Measurements from ENCODE around the gene SH3RF3. TPM values are rescaled to one million over a fixed set of nuclear protein-coding genes. Genes with fewer than 3 reads are reported as not detected.

The SH3RF3 gene
- total RNA-seq, 1 donor from 2014 or later = 7.3 TPM

DNA sequence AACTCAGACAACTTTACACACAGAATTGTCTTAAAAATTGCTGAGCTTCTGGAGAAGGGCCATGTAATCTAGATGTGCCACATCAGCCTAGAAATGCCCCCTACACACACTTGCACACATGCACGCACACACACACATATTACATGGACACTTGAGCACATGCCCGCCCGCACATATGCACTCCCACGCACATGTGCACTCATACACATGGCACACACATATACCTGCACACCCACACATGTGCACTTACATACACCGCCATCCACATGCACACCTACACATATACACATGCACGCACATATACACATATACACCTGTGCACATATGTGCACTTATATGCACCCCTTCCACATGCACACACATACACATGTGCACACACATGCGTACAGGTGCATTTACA lies 271.1 kb downstream of the SH3RF3 start:
- Histone ChIP-seq H3K9me3 (ENCODE audit: insufficient read depth, low read depth, low read length) (no peaks in the 10 kb centered on the region), H3K4me1 (ENCODE audit: insufficient read depth, low read length) (peaks cover 9% of the 10 kb centered on the region), H3K79me2 (ENCODE audit: insufficient read depth, low read length) (no peaks in the 10 kb centered on the region), H3K27me3 (ENCODE audit: insufficient read depth, low read length) (no peaks in the 10 kb centered on the region), H3K9ac (ENCODE audit: low read length) (no peak overlapping the region), H3K4me2 (ENCODE audit: low read length) (no peak overlapping the region), H3K36me3 (ENCODE audit: insufficient read depth, low read length) (peaks cover 2% of the 10 kb centered on the region), H4K20me1 (ENCODE audit: insufficient read depth, low read length) (peaks cover 26% of the 10 kb centered on the region), H2AFZ (ENCODE audit: low read depth, low read length) (no peak overlapping the region), H3K4me3 (ENCODE audit: insufficient read depth, low read depth, low read length) (no peak overlapping the region), H3K27ac (ENCODE audit: low read depth, low read length) (no peak overlapping the region)
- Mint-ChIP-seq H3K4me3 (ENCODE audit: unreplicated experiment) (no peak overlapping the region), H3K27me3 (ENCODE audit: low read depth, unreplicated experiment) (peaks cover 31% of the 10 kb centered on the region), H3K36me3 (ENCODE audit: low read depth, unreplicated experiment) (peaks cover 25% of the 10 kb centered on the region), H3K27ac (ENCODE audit: unreplicated experiment) (peak overlapping the region; percentile 31), H3K4me1 (ENCODE audit: low read depth, unreplicated experiment) (peaks cover 38% of the 10 kb centered on the region), H3K9me3 (ENCODE audit: unreplicated experiment) (peaks cover 5% of the 10 kb centered on the region)
- DNase-seq (ENCODE audit: low read depth) (no peak), FAIRE-seq (no peak)
- no peak for TF ChIP-seq EZH2 (IDR thresholded peaks at IDR 0.05; ENCODE audit: insufficient read depth, low read length)

DNA sequence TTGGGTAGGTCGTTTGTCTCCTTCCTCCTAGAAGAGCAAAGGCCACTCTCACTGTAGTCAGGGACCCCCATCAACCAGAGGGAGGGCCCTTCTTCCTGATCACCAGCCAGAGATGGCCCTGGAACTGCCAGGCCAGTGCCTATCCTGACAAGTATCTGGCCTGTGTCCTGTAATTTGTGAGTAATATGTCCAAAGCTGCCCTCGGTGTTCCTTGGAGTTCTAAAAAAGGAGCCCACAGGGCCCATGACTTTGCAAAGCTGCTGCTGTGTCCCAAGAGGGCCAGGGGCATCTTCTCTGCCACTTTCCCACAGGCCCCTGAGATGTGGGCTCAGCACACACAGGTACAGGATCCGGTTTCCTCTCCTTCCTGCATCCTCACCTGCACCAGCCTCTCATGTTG lies 272.4 kb downstream of the SH3RF3 start:
- H3K27ac Mint-ChIP-seq (ENCODE audit: unreplicated experiment) = no peak overlapping the region

DNA sequence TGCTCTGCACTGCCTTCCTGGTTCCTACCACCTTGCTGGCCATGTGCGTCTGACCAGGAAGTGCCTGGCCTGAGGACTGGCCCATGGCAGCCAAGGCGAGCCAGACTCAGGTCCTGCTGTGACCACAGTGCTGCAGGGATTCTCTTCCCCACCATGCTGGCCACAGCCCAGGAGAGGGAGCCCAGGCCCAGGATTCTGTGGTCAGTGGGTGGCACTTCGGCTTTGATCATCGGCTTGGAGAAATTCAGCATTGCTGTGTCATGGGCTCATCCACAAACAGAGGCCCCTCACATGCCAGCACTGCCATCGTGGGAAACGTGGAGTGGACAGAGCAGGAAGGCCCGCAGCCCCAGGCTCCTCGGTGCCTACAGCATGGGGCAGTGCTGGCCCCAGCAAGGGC lies 273.2 kb downstream of the SH3RF3 start:
- Mint-ChIP-seq H3K4me1 (ENCODE audit: low read depth, unreplicated experiment) (peaks cover 38% of the 10 kb centered on the region), H3K27me3 (ENCODE audit: low read depth, unreplicated experiment) (peaks cover 26% of the 10 kb centered on the region), H3K27ac (ENCODE audit: unreplicated experiment) (peak overlapping the region; percentile 37), H3K4me3 (ENCODE audit: unreplicated experiment) (no peak overlapping the region), H3K9me3 (ENCODE audit: unreplicated experiment) (peaks cover 5% of the 10 kb centered on the region), H3K36me3 (ENCODE audit: low read depth, unreplicated experiment) (peaks cover 31% of the 10 kb centered on the region)
- Histone ChIP-seq H3K27ac (ENCODE audit: low read depth, low read length) (no peak overlapping the region), H3K9me3 (ENCODE audit: insufficient read depth, low read depth, low read length) (no peaks in the 10 kb centered on the region), H2AFZ (ENCODE audit: low read depth, low read length) (no peak overlapping the region), H3K4me1 (ENCODE audit: insufficient read depth, low read length) (peaks cover 9% of the 10 kb centered on the region), H3K4me3 (ENCODE audit: insufficient read depth, low read depth, low read length) (no peak overlapping the region), H3K27me3 (ENCODE audit: insufficient read depth, low read length) (no peaks in the 10 kb centered on the region), H3K79me2 (ENCODE audit: insufficient read depth, low read length) (no peaks in the 10 kb centered on the region), H3K36me3 (ENCODE audit: insufficient read depth, low read length) (peaks cover 2% of the 10 kb centered on the region), H4K20me1 (ENCODE audit: insufficient read depth, low read length) (peaks cover 26% of the 10 kb centered on the region), H3K9ac (ENCODE audit: low read length) (no peak overlapping the region), H3K4me2 (ENCODE audit: low read length) (no peak overlapping the region)
- no peak for FAIRE-seq
- no peak for TF ChIP-seq EZH2 (IDR thresholded peaks at IDR 0.05; ENCODE audit: insufficient read depth, low read length)
- TF ChIP-seq, protein P1, sequence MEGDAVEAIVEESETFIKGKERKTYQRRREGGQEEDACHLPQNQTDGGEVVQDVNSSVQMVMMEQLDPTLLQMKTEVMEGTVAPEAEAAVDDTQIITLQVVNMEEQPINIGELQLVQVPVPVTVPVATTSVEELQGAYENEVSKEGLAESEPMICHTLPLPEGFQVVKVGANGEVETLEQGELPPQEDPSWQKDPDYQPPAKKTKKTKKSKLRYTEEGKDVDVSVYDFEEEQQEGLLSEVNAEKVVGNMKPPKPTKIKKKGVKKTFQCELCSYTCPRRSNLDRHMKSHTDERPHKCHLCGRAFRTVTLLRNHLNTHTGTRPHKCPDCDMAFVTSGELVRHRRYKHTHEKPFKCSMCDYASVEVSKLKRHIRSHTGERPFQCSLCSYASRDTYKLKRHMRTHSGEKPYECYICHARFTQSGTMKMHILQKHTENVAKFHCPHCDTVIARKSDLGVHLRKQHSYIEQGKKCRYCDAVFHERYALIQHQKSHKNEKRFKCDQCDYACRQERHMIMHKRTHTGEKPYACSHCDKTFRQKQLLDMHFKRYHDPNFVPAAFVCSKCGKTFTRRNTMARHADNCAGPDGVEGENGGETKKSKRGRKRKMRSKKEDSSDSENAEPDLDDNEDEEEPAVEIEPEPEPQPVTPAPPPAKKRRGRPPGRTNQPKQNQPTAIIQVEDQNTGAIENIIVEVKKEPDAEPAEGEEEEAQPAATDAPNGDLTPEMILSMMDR (IDR thresholded peaks at IDR 0.05; ENCODE audit: insufficient read depth, low read depth, low read length) = no peak
- DNase-seq (ENCODE audit: low read depth) = peak; percentile 11

More for the DNA sequence above, 272.4 kb downstream of the SH3RF3 start:
- no peak overlapping the region for H3K4me3 ChIP-seq (ENCODE audit: insufficient read depth, low read depth, low read length)
- H3K36me3 ChIP-seq (ENCODE audit: insufficient read depth, low read length) = peaks cover 2% of the 10 kb centered on the region
- H3K36me3 Mint-ChIP-seq (ENCODE audit: low read depth, unreplicated experiment) = peaks cover 31% of the 10 kb centered on the region
- peaks cover 38% of the 10 kb centered on the region for H3K4me1 Mint-ChIP-seq (ENCODE audit: low read depth, unreplicated experiment)
- H3K27me3 Mint-ChIP-seq (ENCODE audit: low read depth, unreplicated experiment) = peaks cover 30% of the 10 kb centered on the region
- no peak for TF ChIP-seq EZH2 (IDR thresholded peaks at IDR 0.05; ENCODE audit: insufficient read depth, low read length)
- TF ChIP-seq, protein P1 (IDR thresholded peaks at IDR 0.05; ENCODE audit: insufficient read depth, low read depth, low read length) = no peak
- no peak overlapping the region for H3K27ac ChIP-seq (ENCODE audit: low read depth, low read length)
- no peak for DNase-seq (ENCODE audit: low read depth)
- no peaks in the 10 kb centered on the region for H3K27me3 ChIP-seq (ENCODE audit: insufficient read depth, low read length)
- FAIRE-seq = no peak
- no peak overlapping the region for H2AFZ ChIP-seq (ENCODE audit: low read depth, low read length)
- no peak overlapping the region for H3K4me2 ChIP-seq (ENCODE audit: low read length)
- H3K4me1 ChIP-seq (ENCODE audit: insufficient read depth, low read length) = peaks cover 9% of the 10 kb centered on the region
- H4K20me1 ChIP-seq (ENCODE audit: insufficient read depth, low read length) = peaks cover 26% of the 10 kb centered on the region
- H3K4me3 Mint-ChIP-seq (ENCODE audit: unreplicated experiment) = no peak overlapping the region
- no peak overlapping the region for H3K9ac ChIP-seq (ENCODE audit: low read length)
- H3K9me3 ChIP-seq (ENCODE audit: insufficient read depth, low read depth, low read length) = no peaks in the 10 kb centered on the region
- peaks cover 5% of the 10 kb centered on the region for H3K9me3 Mint-ChIP-seq (ENCODE audit: unreplicated experiment)
- H3K79me2 ChIP-seq (ENCODE audit: insufficient read depth, low read length) = no peaks in the 10 kb centered on the region
